KG1 (cell line): Measurements from ENCODE around the gene INTS6L.
"Not testable (repeated sequence)": the region's sequence is repeated elsewhere in the genome, so short reads cannot be mapped to it uniquely, and the experiment has no call there.

Experiments
- DNase-seq: peaks from one replicate; lab custom pipeline; 2025; lab: John Stamatoyannopoulos, UW

INTS6L gene

GRCh38 chrX:135605906-135606305, 85.4 kb downstream of the INTS6L start:
- no peak for DNase-seq

GRCh38 chrX:135624408-135625204, 104.1 kb downstream of the INTS6L start:
- not testable (repeated sequence) for DNase-seq

GRCh38 chrX:135625995-135626394, 105.5 kb downstream of the INTS6L start:
- no peak for DNase-seq

- DNase-seq: no peak
Measured at GRCh38 chrX:135629342-135629741, 108.9 kb downstream of the INTS6L start.
